ENCODE measurements around the gene AOC1.

AOC1 gene

DNA sequence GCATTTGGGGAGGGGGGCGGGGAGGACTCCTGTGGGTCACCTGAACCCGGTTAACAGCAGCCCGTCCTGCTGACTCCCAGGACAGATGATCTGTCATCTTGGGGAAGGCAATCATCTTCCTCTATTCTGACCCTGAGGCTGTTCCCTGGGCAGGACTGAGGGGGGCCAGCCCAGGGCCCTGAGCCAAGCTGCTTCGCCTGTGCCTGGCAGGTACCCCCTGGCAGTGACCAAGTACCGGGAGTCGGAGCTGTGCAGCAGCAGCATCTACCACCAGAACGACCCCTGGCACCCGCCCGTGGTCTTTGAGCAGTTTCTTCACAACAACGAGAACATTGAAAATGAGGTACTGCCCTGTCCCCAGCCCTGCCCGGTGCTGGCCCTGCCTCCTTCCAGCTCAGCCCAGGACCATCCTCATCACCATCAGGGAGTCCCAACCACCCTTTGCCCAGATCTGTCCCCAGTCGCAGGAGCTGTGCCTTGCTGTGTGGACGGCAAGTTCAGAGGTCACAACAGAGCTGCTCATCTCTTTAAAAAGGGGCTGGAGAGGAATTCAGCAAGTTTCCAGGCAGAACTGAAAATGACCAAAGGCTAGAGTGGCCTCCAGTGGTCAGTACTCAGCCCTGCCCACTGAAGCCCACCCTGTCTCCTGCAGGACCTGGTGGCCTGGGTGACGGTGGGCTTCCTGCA is 8.1 kb downstream of the AOC1 start:
- no peak for DNase-seq

DNA sequence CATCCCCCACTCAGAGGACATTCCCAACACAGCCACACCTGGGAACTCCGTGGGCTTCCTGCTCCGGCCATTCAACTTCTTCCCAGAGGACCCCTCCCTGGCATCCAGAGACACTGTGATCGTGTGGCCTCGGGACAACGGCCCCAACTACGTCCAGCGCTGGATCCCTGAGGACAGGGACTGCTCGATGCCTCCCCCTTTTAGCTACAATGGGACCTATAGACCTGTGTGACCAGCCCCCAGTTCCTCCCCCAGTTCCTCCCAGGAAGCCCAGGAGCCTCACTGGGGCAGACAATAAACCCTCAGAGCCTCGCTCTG is 8.6 kb downstream of the AOC1 start:
- DNase-seq, result no peak

DNA sequence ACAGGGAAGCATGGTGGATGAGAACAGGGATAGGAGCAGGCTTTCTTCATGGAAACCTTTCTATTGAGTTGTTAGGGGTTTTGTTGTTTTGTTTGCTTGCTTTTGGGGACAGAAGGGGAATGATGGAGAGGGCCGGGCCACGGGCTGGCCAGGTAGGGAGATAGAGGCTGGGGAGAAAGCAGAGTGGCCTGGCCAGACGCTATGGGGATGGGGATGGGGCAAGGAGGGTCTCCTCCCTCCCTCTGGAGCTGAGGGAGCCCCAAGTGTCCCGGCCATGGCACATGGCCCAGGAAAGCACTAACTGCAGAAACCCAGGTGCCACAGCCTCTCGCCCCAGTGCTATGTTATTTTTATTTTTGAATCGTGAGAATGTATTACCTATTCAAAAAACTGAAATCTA is 10.0 kb downstream of the AOC1 start:
- no peak for DNase-seq

DNA sequence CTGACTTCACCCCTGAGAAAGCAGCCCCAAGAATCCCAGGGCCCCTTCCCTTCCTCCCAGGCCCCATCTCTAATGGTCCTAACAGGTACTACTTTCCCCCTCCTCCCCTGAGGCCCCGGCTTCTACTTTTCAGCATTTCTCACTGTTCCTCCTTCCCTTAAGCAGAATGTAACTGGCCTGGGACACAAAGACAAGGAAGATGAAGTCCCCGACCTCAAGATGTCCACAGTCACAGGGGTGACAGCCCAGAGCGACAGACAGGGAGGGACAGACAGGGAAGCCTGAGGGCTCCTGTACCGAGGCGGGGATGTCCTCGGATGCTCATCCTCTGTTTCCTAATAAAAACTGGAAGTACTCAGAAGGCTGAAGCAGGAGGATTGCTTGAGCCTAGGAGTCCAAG is 11.6 kb downstream of the AOC1 start:
- no peak for DNase-seq

DNA sequence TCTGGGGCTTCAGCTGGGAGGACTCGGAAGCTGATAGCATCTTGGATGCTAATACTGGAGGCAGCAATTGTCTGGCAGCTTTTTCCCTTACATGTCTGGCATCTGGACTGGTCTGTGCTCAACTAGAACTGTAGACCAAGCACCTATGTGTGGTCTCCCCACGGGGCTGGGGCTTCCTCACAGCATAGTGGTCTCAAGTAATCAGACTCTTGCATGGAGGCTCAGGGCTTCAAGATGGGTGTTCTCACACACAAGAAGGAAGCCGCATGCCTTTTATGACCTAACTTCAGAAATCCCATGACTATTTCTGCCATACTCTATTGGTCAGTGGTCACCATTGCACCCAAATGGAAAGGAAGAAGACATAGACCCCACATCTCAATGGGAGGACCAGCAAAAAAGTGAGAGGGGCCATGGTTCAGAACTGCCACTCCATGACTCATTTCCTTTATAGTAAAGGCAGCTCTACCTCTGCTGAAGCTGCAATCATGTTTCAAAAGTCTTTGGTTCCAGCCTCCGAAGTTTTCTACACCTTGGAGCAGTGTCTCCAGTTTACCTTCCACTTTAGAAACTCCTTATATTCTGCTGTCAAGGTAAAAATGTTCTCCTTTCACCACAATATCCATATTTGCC is 14.7 kb downstream of the AOC1 start:
- DNase-seq, result no peak

DNA sequence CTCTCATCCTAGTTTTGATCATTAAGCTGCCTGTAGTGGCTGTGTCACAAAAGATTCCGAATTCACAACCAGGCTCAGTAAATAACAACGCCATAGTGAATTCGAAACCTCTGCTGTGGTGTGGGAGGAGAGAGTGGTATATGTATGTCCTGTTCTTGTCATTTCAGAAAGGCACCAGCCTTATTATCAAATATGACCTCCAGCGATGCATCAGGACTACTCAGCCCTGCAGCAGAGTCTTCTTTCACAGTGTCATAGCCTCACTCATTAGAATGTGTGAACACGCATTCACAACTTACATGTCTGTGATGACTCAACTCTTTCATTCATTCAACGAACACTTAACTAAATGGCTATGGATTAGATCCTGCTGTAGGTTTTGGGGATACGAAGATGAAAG is 15.3 kb downstream of the AOC1 start:
- DNase-seq, result no peak

DNA sequence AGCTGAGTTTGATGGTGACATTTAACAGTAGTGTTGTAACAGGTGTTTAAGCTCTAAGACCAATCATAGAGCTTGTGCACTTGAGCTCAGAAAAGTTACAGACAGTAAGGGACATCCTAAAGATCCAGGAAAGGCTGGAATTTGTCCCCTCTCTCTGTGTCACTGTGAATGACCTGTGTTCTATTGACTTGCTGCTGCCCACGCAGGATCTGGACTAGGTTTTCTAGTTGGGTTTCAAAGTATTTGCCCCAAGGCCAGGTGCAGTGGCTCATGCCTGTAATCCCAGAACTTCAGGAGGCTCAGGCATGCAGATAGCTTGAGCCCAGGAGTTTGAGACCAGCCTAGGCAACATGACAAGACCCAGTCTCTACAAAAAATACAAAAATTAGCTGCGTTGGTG is 17.1 kb downstream of the AOC1 start:
- no peak for DNase-seq

DNA sequence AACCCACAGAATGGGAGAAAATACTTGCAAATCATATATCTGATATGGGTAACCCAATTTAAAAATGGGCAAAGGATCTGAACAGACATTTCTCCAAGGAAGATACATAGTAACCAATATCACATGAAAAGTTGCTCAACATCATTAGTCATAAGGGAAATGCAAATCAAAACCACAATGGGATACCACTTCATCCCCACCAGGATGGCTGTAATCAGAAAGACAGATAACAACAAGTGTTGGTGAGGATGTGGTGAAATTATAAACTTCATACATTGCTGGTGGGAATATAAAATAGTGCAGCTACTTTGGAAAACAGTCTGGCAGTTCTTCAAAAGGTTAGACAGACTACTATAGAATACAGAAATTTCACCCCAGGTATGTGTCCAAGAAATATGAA is 19.3 kb downstream of the AOC1 start:
- no peak for DNase-seq

DNA sequence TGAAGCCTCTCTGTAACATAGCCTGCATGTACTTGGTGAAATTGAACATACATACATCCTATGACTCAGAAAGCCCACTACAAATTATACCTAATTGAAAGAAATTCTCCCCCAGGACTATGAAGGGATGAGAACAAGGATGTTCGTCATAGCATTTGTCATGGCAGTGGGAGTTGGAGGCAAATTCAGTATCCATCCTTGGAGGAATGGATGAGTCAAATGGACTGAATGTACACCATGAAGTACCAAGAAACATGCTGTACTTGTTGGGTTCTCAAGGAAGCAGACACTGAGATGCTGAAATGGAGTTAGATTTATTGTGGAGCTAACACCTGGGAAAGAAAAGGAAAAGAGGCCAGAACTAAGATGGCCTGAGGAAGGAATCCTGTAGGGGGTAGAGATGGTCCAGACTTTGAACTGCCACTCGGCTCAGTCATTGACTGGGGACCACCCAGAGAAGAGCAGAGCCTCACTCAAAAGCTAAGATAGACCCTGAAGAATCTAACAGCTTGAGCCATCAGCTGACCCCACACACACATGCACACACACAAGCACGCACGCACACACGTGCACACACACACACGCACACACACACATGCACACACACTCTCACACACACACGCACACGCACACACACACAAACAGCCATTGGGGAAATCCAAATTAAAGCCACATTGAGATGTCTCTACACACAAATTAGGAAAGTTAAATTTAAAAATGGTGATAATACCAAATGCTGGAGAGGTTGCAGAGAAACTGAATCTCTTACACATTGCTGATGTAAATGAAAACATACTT is 22.3 kb downstream of the AOC1 start:
- DNase-seq, result no peak

DNA sequence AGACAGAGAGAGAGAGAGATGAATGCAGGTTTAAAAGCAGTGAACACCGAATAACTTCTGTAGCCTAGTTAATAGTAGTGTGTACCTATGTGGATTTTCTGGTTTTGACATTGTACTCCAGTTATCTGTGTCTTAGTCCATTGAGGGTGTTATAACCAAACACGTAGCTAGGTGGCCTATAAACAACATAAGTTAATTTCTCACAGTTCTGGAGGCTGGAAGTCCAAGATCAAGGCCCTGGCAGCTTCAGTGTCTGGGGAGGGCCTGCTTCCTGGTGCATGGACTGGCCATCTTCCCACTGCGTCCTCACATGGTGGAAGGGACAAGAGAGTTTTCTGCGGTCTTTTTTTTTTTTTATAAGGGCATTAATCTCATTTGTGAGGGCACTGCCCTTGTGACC is 23.5 kb downstream of the AOC1 start:
- DNase-seq, result no peak

DNA sequence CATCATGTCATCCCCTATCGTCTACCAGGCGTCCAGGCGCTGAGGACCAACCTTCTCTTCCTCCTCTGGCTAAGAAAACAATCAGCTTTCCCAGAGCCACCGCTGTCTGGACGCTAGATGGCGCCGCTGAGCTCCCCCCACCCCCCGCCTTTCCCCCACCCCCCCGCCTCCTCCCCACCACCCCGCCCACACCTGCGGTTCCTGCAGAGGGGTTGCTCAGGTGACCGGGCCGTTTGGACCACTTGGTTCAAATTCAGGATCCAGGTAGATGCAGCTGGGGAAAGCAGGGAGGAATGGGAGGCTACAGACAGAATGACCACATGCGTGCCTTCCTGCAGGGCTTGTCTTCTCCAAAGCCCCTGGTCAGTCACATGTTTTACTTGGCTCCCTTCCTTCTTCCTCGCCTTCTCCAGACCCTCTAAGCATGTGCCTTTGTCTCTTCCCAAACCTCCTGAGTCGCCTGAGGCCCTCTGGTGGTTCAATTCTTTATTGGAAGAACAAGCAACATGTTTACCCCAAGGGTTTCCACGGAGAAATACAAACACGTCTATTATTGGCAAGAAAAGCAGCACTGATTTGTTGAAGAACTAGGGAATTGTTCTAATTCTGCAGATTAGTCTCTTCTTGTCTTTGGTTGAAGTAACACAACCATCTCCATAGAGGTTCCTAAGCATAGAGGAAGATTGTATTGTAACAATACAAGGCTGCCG is 24.7 kb downstream of the AOC1 start:
- peak; percentile 28 for DNase-seq

DNA sequence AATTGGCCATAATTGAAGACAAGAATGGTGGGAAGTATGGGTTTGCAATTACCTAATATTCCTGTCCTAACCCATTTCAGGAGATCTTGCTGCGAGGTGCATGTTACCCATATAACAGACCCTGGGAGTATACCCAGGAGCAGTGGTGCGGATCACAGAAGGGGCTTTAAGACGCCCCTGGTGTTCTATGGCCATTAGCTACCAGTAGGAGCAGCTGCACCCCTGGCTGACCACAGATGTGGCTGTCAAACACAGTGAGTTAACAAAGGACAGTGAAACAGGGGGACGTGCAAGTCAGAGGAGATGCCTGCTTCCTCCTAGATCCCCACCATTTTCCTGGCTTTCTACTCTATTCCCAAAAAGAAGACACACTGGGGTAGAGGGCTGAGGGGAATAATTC is 25.2 kb downstream of the AOC1 start:
- DNase-seq, result no peak

DNA sequence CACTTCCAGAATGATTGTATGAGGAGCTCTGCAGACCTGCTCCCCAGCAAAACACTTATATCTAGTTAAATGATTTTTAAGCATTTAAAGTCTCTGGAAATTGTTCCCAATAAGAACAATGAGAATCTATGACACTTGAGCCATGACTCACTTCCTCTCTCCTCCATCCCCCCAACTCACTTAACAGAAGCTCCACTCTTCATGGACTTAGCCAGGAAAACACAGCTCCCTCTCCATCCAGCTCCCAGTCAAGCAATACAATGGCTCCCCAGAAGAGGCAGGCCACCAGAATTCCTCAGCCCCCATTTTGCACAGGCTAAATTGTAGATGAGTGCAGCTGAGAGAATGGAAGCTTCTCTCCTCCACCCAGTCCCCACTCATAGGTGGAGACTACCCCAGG is 27.0 kb downstream of the AOC1 start:
- no peak for DNase-seq

DNA sequence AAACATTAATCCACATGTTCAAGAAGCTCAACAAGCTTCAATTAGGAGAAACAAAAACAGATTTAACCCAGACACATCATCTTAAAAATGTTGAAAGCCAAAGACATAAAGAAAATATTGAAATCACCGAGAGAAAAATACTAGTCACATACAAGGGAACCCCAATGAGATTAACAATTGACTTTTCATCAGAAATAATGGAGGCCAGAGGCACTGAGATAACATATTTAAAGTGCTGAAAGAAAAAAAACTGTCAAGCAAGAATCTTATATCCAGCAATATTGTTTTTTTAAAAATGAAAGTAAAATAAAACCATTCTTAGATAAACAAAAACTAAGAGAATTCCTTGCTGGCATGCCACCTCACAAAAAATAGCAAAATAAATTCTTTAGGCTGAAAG is 28.9 kb downstream of the AOC1 start:
- DNase-seq, result no peak

DNA sequence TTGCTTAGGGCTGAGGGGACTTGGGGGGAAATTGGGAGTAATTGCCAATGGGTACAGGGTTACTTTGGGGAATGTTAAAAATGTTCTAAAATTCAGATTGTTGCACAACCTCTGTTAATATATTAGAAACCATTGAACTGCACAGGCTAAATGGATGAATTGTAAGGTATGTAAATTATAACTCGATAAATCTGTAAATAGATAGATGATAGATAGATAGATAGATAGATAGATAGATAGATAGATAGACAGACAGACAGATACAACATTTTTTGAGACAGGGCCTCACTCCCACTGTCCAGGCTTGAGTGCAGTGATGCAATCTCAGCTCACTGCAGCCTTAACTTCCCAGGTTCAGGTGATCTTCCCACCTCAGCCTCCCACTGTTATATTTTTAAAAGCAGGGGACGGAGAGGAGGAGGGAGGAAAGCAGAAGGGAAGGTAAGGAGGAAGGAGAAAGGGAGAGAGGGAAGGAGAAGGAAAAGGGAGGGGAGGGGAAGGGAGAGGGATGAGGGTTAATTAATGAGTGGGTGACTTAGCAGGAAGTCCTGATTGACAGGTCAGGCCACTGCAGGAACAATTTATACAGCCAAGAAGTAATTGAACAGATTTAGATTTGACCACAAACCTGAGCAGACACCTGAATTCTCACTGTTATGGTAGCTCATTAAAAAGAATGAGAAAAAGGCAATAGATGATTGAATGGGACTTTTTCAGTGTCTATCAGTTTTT is 38.7 kb downstream of the AOC1 start:
- DNase-seq, result no peak

DNA sequence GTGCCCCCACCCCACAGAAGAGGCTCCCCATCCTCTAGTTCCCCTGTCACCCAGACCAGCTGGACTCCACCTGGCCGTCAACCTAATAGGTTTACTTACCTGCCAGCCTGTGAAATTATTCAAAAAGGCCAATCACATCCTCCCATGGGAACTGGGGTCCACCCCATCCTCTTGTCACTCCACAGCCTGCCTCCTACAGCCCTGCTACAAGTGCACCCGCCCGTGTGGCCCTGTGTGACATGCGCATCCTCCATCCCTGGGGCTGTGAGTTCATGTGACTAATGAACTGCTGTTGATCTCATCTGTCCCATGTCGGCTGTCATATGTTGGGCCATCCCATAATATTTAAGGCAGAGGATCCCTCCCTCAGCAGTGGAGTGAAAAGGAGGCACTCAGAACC is 39.4 kb downstream of the AOC1 start:
- no peak for DNase-seq

DNA sequence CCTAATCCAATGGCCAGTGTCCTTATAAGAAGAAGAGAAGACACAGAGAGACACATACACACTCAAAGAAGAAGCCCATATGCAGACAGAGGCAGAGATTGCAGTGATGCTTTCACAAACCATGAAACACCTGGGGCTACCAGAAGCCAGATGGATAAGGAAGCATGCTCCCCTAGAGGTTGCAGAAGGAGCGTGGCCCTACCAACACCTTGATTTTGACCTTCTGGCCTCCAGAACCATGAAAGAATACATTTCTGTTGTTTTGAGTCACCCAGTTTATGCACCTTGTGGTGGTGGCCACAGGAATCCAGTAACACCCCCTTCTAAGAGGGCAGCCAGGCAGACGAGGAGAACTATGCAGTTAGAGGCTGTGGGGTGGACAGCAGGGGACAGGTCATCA is 43.5 kb downstream of the AOC1 start:
- no peak for DNase-seq

DNA sequence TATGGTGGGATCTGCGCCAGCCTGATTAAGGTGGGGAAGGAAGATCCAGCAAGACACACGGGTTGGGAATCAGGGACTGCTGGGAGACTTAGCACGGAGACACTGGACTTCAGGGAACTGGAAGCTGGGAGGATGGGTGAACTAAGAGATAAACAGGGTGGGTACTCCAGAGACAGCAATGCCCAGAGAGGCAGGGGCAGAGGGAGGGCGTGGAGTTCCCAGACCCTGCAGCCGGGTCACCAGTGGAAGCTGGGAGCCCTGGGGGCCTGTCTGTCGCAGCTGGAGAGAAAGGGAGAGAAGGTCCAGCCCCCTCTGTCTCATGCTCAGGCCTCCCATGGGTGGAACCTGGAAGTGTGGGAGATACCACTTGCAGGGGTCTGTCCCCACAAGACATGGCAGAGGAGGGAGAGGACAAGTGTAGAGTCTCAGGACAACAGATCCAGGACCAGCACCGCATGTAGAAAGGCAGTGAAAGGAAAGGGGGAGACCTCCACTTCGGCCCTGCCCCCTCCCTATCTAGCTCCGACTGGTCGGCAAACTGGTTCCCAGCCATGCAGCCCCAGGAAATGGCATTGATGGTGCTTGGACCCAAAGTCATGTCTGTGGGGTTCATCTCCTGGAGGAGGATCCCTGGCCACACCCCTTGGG is 44.4 kb downstream of the AOC1 start:
- DNase-seq, result no peak

DNA sequence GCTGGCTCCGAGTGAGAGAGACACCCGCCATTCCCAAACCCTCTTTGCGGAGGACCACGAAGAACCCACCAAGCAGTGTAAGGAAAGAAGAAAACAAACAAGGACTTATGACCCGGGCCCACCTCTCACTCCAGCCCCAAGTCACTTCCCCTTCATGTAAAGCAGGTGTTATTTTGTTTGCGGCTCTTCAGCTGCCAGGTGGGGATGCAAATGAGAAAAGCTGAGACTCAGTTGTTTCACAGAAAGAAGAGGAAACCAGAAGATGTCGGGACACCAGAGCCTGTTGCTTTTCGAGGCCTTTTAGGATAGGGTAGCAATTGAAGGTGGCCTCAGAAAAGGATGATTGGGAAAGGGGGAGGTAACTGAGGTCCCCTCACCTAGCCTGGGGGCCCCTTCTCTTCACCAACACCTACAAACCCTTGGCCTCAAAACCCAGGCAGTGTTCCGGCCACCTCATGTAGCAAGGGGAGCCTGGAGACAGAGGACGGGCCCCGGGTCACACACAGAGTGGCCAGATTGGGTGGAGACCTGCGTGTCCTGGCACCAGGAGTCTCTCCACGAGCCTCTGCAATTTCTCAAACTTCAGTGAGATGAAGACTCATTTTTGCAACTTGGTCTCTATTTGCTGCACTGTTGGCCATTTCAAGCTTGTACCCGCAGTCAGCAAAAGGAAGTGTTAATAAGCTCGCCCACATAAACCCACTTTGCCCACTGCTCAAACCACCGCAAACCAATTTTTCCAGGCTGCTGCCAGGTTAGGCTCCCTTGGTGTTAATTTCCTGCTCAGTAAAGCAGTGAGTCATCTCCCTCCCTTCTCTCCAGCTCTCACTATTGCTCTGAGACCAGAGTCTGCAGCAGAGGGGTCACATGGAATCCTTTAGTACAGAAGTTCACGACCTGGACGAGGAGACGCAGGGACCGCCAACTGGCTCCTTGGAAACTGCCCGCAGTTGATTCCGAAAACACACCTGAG is 45.5 kb downstream of the AOC1 start:
- no peak for DNase-seq

DNA sequence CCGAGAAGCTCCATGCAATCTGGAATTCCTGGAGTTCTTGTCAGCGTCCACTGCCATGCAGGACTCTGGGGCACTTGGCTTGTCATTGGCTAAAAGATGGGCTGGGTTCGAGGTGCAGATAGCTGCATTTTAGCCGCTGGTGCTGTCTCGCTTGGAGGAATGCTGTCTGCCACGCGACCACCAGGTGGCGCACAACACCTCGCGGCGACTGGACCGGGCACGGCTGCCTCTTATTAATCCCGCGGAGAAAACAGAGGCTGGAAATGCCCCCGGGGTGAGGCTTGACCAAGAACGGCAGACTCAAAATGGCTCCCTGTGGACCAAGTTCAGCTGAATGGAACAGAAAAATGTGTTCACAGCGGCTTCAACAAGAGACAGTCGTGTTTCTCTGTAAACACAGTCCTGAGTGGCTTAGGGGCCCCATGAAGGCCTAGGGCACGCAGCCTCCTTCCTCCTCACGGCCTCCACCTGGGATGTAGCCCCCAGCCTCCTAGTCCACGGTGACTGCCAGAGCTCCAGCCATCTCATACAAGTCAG is 46.2 kb downstream of the AOC1 start:
- peak; percentile 2 for DNase-seq

DNA sequence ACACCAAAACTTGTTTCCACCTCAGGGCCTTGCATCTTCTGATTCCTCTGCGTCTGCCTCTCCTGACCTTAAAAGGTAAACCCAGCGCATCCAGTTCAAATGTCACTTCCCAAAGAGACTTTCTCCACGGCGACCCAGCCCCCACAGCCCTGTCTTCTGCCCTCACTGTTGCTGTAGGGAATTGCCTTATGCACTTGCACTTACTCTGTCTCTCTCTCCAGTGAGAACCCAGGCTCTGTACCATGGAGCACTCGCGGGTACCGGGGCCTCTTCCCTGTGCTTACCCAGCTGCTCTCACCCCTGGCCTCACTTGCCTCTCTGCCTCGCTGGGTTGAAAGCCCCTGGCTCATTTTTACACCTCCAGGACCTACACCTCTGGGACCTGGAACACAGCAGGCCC is 48.4 kb downstream of the AOC1 start:
- DNase-seq, result no peak
